Measurements from ENCODE around the gene PALMD. TPM values are rescaled to one million over a fixed set of nuclear protein-coding genes. Genes with fewer than 3 reads are reported as not detected.

Gene PALMD
- polyA plus RNA-seq, 1 of the 3 experiments (the other 2 are of a cell fraction), result 1.8 TPM

GRCh38 chr1:99672038-99672437, 26.1 kb downstream of the PALMD start:
- H3F3A ChIP-seq (replicated peaks; ENCODE audit: insufficient read depth), result no peaks in the 10 kb centered on the region
- no peak for DNase-seq
- H2AFZ ChIP-seq (ENCODE audit: low read depth), result no peak overlapping the region
- no peak overlapping the region for H3K4me3 ChIP-seq (ENCODE audit: low read depth in 2 of 2, low read length in 1 of 2)
- peaks cover 4 to 8% of the 10 kb centered on the region in 2 experiments; a peak in 3 of 4 replicates for H3K4me1 ChIP-seq (ENCODE audit: control insufficient read depth in 1 of 2, insufficient read depth in 2 of 2, low read depth in 1 of 2, low read length in 1 of 2)
- no peak overlapping the region for H3K4me2 ChIP-seq
- no peaks in the 10 kb centered on the region for H3K27me3 ChIP-seq (ENCODE audit: insufficient read depth)
- peaks cover 0 to 45% of the 10 kb centered on the region in 2 experiments for H3K36me3 ChIP-seq (replicated peaks in 1 of 2; ENCODE audit: control insufficient read depth in 1 of 2, insufficient read depth in 2 of 2, low read length in 1 of 2)
- WGBS (ENCODE audit: low lambda C conversion rate), result 65% methylated on average over 4 of the region's 4 CpGs
- no peaks in the 10 kb centered on the region for H3K79me2 ChIP-seq (ENCODE audit: insufficient read depth)
- H3K9me2 ChIP-seq, result no peaks in the 10 kb centered on the region
- TF ChIP-seq IRF3 (IDR thresholded peaks at IDR 0.05; ENCODE audit: low read depth, low read length) (no peak), SMC3 (IDR thresholded peaks at IDR 0.05; ENCODE audit: low read depth, low read length) (no peak), SIN3A (IDR thresholded peaks at IDR 0.05; ENCODE audit: borderline replicate concordance, low read depth, low read length) (no peak), EZH2phosphoT487 (IDR thresholded peaks at IDR 0.05; ENCODE audit: borderline replicate concordance, low read depth) (no peak), JUND (IDR thresholded peaks at IDR 0.05) (no peak), CHD2 (IDR thresholded peaks at IDR 0.05; ENCODE audit: low read length, partially characterized antibody) (no peak), EP300 (IDR thresholded peaks at IDR 0.05; ENCODE audit: borderline replicate concordance in 1 of 2, low read depth in 1 of 2, low read length in 1 of 2) (no peak), GATA2 (CRISPR knock-in tag; IDR thresholded peaks at IDR 0.05) (no peak), FOSL2 (IDR thresholded peaks at IDR 0.05; ENCODE audit: borderline replicate concordance, low read depth) (no peak), CTCF (IDR thresholded peaks at IDR 0.05) (no peak), RAD21 (IDR thresholded peaks at IDR 0.05; ENCODE audit: low read length) (no peak), FOXJ3 (CRISPR knock-in tag; IDR thresholded peaks at IDR 0.05) (no peak), USF1 (IDR thresholded peaks at IDR 0.05; ENCODE audit: borderline replicate concordance, low read depth) (no peak), ZBTB33 (IDR thresholded peaks at IDR 0.05; ENCODE audit: borderline replicate concordance, low read depth) (no peak), GABPA (IDR thresholded peaks at IDR 0.05; ENCODE audit: low read depth) (no peak), RFX5 (IDR thresholded peaks at IDR 0.05; ENCODE audit: low read length) (no peak)
- H4K20me1 ChIP-seq (ENCODE audit: insufficient read depth), result no peaks in the 10 kb centered on the region
- H3K9me3 ChIP-seq, result no peaks in the 10 kb centered on the region
- CTCF ChIA-PET, result interaction anchor here (0.9 to 3.0 kb wide), 2 partner anchors 13 to 190 kb away, joined by 3 to 21 read pairs; no protein-coding TSS in a partner anchor
- POLR2A ChIA-PET, result interaction anchor here (0.7 kb wide), 1 partner anchor 26 kb away, joined by 3 read pairs; no protein-coding TSS in a partner anchor
- H3K27ac ChIP-seq (ENCODE audit: low read depth in 2 of 2, low read length in 1 of 2), result peak overlapping the region in 1 of 2 experiments; percentile 44; a peak in 2 of 4 replicates
- no peak overlapping the region for H3K9ac ChIP-seq
